Pulmonary artery endothelial cell (primary cell): Measurements from ENCODE around the gene PPP1R14B. TPM values are rescaled to one million over a fixed set of nuclear protein-coding genes. Genes with fewer than 3 reads are reported as not detected.

Source experiments
- DNase-seq: peaks from one replicate; pipeline ENCODE4 v3.0.0-alpha.2; 2011; ENCODE audit warnings: low read depth, low spot score
- total RNA-seq: library from RNA; depleted of rRNA; stranded (reverse); fragments of >200 nt; gene quantifications from 2 replicates; pipeline ENCODE4 v1.2.3, GENCODE V29; 2014

Gene PPP1R14B
- total RNA-seq, 1 donor from 2014 or later = 327 TPM

- DNase-seq = no peak
Measured at GRCh38 chr11:64230985-64231365, 15.8 kb downstream of the PPP1R14B start.

GRCh38 chr11:64230171-64230984 is 16.4 kb downstream of the PPP1R14B start, which contains the start of gene DNAJC4:
DNAJC4 (plus strand) TSS chr11:64230548; CDS start chr11:64230855, 307 bp downstream.
- DNase-seq = peak; percentile 60

GRCh38 chr11:64229744-64230170 is 17.0 kb downstream of the PPP1R14B start:
- no peak for DNase-seq

DNA sequence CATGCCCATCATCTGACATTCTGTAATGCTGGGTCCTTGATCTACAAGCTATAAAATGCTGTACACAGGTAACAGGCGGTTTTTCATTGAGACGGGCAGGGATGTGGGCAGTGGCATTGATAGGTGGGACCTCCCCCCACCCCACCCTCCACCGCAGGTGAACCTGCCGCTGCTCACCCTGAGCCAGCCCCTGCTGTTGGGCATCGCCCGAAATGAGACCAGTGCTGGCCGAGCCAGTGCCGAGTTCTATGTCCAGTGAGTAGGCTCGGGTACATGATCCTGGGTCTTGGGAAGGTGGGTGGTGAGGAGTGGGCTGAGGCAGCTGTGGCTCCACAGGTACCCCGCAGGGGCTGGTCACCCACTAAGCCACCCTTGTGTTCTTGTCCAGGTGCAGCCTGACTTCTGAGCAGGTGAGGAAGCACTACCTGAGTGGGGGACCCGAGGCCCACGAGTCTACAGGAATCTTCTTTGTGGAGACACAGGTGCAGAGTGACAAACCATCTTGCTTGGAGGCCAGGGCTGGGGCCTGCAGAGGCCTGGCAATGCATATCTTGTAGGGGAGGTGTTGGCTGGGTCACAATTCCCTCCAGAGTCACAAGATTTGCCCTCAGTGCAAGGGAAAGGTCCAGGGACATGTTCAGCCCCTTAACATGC is 17.5 kb downstream of the PPP1R14B start:
- DNase-seq = no peak

DNA sequence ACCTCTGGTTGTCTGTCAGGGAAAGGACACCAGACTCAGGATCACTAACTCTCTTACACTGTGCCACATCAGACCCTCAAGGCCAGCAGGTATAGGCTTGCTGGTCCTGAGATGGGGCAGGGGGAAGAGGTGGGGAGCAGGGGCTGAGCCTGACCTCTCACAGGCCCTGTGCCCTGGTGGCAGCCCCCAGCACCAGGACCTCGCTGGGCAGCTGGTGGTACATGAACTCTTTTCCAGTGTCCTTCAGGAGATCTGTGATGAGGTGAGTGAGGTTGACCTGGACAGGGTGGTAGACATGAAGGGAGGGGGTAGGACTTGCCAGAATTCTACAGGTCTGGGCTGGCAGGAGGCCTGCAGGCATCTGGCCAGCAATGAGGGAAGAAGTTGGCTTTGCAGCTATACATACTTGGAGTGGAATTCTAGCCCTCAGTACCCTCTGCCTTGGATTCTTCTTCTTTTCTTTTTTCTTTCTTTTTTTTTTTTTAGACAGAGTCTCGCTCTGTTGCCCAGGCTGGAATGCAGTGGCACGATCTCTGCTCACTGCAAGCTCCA is 19.3 kb downstream of the PPP1R14B start:
- DNase-seq = no peak

DNA sequence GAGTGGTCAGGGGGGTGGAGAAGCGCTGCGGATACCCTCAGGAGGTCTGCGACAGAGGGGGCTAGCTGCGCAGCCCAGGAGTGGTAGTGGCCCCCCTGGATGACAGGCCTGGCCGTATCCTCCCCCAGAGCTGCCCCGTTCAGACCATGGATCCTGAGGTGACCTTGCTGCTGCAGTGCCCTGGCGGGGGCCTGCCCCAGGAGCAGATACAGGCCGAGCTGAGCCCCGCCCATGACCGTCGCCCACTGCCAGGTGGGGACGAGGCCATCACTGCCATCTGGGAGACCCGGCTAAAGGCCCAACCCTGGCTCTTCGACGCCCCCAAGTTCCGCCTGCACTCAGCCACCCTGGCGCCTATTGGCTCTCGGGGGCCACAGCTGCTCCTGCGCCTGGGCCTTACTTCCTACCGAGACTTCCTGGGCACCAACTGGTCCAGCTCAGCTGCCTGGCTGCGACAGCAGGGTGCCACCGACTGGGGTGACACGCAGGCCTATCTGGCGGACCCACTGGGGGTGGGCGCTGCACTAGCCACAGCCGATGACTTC is 20.2 kb downstream of the PPP1R14B start:
- DNase-seq = no peak

DNA sequence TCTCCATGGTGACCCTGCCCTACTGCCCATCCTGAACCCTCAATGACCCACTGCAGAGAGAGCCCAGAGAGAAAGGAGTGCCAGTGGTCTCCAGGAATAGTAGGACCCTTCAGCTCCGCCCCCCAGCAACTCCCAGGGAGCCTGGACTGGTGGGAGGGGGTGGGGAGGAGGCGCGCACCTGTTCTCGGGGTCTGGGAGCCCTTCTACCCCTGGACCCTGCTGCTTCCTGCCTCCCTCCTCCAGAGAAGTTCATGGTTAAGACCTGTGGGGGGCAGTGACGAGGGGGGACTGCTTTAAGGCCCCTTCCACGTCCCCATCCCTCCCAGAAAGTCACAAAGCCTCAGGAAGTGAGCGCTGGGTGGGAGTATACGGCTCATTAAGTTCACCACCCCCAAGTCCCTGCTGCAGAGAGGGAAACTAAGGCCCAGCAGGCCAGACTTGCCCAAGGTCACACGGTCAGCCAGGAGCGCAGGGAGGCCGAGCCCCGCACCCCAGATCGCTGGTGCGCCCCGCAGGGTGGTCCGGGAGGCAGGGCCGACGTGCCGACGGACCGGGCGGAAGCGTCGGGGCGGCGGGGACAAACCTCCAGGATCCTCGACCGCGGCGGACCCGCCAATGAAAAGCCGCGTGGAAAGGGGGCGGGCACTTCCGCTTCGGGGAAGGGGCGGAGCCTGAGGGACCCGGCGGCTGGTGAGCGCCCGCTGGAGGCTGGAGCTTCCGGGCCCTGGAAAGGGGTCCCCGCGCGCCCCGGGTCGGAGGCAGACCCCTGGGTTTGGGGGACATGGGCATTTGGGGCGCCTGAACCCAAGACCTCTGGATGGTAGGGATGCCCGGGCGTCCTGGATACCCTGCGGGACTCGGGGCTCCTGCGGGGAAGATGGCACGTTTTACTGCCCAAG is 20.9 kb downstream of the PPP1R14B start, which contains the start of the genes NUDT22 and TRPT1:
Gene NUDT22 (plus strand): TSS at position 667 of the 899 bp plus-strand sequence. CDS start 379 bp downstream, outside the sequence.
Gene TRPT1 (minus strand): TSS at position 579 of the 899 bp plus-strand sequence. CDS start 326 bp downstream, at position 253.
- no peak for DNase-seq

GRCh38 chr11:64224891-64225607 is 21.7 kb downstream of the PPP1R14B start:
- no peak for DNase-seq

GRCh38 chr11:64224151-64224890 is 22.4 kb downstream of the PPP1R14B start:
- no peak for DNase-seq

DNA sequence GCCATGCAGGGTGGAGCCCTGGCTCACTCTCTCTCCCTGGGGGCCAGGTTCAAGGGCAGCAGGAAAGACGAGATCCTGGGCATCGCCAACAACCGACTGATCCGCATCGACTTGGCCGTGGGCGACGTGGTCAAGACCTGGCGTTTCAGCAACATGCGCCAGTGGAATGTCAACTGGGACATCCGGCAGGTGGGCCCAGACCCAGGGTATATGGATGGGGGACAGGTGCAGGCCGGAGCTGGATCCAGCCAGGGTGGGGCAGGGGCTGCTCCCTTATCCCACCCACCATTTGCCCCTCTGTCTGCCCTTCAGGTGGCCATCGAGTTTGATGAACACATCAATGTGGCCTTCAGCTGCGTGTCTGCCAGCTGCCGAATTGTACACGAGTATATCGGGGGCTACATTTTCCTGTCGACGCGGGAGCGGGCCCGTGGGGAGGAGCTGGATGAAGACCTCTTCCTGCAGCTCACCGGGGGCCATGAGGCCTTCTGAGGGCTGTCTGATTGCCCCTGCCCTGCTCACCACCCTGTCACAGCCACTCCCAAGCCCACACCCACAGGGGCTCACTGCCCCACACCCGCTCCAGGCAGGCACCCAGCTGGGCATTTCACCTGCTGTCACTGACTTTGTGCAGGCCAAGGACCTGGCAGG is 23.6 kb downstream of the PPP1R14B start:
- DNase-seq = no peak

DNA sequence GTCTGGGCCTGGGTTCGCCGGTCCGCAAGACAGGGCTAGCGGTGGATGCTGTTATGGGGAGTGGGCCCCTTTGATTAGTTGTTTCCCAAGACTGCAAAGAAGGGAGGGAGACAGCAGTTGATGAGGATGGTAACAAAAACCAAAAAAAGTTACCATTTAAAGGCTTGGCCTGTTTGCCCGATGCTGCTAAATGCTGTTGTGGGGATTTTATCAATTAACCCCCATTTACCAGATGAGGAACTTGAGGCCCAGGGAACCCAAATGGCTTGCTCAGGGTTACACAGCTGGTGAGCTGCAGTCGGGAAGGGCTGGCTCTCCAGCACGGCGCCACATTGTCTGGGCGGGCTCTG is 24.1 kb downstream of the PPP1R14B start:
- DNase-seq = no peak

- no peak for DNase-seq
Measured at GRCh38 chr11:64220798-64221197, 25.9 kb downstream of the PPP1R14B start.

- no peak for DNase-seq
Measured at GRCh38 chr11:64220271-64220670, 26.5 kb downstream of the PPP1R14B start.

- DNase-seq = no peak
Measured at GRCh38 chr11:64219755-64220154, 27.0 kb downstream of the PPP1R14B start.

DNA sequence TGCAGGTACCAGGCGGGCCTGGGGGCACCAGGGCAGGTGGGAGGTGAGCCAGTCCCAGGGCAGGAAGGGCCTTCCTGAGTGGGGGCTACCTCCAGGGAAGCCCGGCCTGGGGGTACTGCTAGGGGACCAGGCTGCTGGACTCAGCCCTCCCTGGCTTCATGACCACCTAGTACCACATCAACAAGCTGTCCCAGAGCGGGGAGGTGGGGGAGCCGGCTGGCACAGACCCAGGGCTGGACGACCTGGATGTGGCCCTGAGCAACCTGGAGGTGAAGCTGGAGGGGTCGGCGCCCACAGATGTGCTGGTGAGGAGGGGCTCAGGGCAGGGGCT is 27.4 kb downstream of the PPP1R14B start:
- no peak for DNase-seq

DNA sequence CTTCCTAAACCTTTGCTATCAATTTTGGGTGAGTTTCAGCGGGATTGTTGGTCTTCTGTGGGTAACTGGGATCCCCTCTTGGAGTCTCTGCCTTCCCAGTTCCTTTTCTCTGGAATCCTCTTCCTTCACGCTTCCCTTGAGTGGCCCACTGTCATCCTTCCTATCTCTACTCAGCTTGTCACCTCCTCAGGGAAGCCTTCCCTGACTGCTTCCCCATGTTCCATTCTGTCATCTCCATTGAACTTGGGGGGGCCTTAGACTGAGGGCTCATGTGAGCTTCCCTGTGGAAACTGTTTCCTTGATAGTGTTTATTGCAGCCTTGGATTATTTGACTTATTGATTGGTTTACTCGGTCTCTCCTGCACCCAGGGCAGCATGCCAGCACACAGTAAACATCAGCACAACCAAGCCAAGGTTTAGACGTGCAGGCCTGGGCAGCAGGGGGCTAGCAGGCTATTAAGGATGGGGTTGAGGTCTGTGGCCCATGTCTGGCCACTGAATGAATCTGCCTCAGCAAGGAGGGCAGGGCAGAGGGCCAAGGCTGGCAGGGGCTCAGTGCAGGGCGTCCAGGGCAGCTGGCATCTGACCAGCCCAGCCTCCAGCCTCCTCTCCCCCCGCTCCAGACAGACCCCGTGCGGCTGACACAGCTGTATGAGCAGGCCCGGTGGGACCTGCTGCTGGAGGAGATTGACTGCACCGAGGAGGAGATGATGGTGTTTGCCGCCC is 28.0 kb downstream of the PPP1R14B start:
- no peak for DNase-seq

DNA sequence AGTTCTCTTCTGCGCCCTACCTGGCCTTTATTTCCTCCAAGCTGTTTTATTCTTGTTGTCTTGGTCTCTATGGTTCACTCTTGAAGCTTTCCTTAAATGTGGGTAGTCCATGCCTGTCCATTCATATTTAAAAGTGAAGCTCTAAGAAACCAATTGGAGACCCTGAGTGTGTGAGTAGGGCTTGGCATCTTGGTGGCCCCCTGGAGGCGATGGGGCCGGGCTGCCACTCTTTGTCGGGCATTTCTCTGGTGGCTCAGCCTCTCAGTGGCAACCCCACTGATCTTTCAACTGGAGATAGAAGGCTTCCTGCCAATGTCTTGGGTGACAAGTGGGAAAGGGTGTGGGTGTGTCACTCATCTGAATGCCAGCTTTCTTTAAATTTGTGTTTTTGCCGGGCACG is 29.9 kb downstream of the PPP1R14B start:
- DNase-seq = no peak

GRCh38 chr11:64211181-64211872 is 35.4 kb downstream of the PPP1R14B start:
- no peak for DNase-seq
